Measurements from ENCODE around the gene SMAD3.

The SMAD3 gene

GRCh38 chr15:67080118-67080899 is 14.9 kb downstream of the SMAD3 start:
- in situ Hi-C loops (cut with MboI; ENCODE audit: low sequenced_read_pairs) = no loop called here

GRCh38 chr15:67080900-67081431 is 15.6 kb downstream of the SMAD3 start:
- in situ Hi-C loops (cut with MboI; ENCODE audit: low sequenced_read_pairs) = no loop called here

- in situ Hi-C loops (cut with MboI; ENCODE audit: low sequenced_read_pairs) = no loop called here
Observed at GRCh38 chr15:67082007-67082536, 16.7 kb downstream of the SMAD3 start.

GRCh38 chr15:67083135-67083762 is 17.8 kb downstream of the SMAD3 start:
- in situ Hi-C loops (cut with MboI; ENCODE audit: low sequenced_read_pairs) = no loop called here

- in situ Hi-C loops (cut with MboI; ENCODE audit: low sequenced_read_pairs) = no loop called here
Observed at GRCh38 chr15:67084561-67084960, 19.2 kb downstream of the SMAD3 start.

- in situ Hi-C loops (cut with MboI; ENCODE audit: low sequenced_read_pairs) = no loop called here
Observed at GRCh38 chr15:67085237-67085817, 19.9 kb downstream of the SMAD3 start.

GRCh38 chr15:67085818-67086636 is 20.6 kb downstream of the SMAD3 start:
- in situ Hi-C loops (cut with MboI; ENCODE audit: low sequenced_read_pairs) = no loop called here

- in situ Hi-C loops (cut with MboI; ENCODE audit: low sequenced_read_pairs) = no loop called here
Observed at GRCh38 chr15:67086637-67086914, 21.2 kb downstream of the SMAD3 start.

- in situ Hi-C loops (cut with MboI; ENCODE audit: low sequenced_read_pairs) = no loop called here
Observed at GRCh38 chr15:67087507-67088172, 22.2 kb downstream of the SMAD3 start.

GRCh38 chr15:67089217-67090193 is 24.1 kb downstream of the SMAD3 start:
- in situ Hi-C loops (cut with MboI; ENCODE audit: low sequenced_read_pairs) = no loop called here

- in situ Hi-C loops (cut with MboI; ENCODE audit: low sequenced_read_pairs) = no loop called here
Observed at GRCh38 chr15:67090297-67091070, 25.1 kb downstream of the SMAD3 start.

- in situ Hi-C loops (cut with MboI; ENCODE audit: low sequenced_read_pairs) = no loop called here
Observed at GRCh38 chr15:67091071-67091979, 25.9 kb downstream of the SMAD3 start.

- in situ Hi-C loops (cut with MboI; ENCODE audit: low sequenced_read_pairs) = no loop called here
Observed at GRCh38 chr15:67091980-67092677, 26.7 kb downstream of the SMAD3 start.

GRCh38 chr15:67092752-67093503 is 27.5 kb downstream of the SMAD3 start:
- in situ Hi-C loops (cut with MboI; ENCODE audit: low sequenced_read_pairs) = no loop called here

GRCh38 chr15:67093504-67093862 is 28.1 kb downstream of the SMAD3 start:
- in situ Hi-C loops (cut with MboI; ENCODE audit: low sequenced_read_pairs) = no loop called here

Measured in hTERT RPE-1 (cell line).